Retinal pigment epithelial cell (primary cell): Measurements from ENCODE around the gene MEIS1.

Experiments used
- DNase-seq: peaks from one replicate; pipeline ENCODE4 v3.0.0-alpha.2; 2010; ENCODE audit warnings: low read depth
- H3K4me3 ChIP-seq: 2 replicates; pipeline ENCODE4 v1.5.1; 2011; ENCODE audit warnings: mild to moderate bottlenecking, low read length, control low read depth, moderate library complexity
- TF ChIP-seq, protein P1 (sequence below): conservative IDR thresholded peaks from 2 replicates; pipeline ENCODE4 v1.5.1; 2011; ENCODE audit warnings: low read depth, low read length, control low read depth, inconsistent platforms

Gene MEIS1

DNA sequence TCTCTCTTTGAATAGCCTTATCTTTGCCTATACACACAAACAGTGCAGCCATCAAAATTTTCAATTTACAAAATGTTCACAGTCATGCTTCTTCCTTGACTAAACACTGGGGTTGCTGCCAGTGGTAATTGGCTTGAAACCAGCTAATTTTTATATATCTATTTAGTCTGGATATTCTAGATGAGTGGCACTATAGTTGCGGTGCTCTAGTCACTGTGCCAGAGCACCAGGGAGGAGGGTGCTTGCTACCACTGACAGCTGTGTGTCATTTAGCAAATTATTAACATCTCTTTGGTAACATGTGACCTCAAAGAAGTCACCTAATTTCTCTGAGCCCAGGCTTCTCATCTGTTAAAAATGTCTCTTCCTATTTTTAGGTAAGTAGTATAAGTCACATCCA is 130.4 kb downstream of the MEIS1 start:
- DNase-seq = no peak
- H3K4me3 ChIP-seq = no peak overlapping the region
- TF ChIP-seq, protein P1, sequence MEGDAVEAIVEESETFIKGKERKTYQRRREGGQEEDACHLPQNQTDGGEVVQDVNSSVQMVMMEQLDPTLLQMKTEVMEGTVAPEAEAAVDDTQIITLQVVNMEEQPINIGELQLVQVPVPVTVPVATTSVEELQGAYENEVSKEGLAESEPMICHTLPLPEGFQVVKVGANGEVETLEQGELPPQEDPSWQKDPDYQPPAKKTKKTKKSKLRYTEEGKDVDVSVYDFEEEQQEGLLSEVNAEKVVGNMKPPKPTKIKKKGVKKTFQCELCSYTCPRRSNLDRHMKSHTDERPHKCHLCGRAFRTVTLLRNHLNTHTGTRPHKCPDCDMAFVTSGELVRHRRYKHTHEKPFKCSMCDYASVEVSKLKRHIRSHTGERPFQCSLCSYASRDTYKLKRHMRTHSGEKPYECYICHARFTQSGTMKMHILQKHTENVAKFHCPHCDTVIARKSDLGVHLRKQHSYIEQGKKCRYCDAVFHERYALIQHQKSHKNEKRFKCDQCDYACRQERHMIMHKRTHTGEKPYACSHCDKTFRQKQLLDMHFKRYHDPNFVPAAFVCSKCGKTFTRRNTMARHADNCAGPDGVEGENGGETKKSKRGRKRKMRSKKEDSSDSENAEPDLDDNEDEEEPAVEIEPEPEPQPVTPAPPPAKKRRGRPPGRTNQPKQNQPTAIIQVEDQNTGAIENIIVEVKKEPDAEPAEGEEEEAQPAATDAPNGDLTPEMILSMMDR = no peak

GRCh38 chr2:66566726-66567399 is 131.9 kb downstream of the MEIS1 start:
- TF ChIP-seq, protein P1 = no peak
- no peak for DNase-seq
- H3K4me3 ChIP-seq = no peak overlapping the region

DNA sequence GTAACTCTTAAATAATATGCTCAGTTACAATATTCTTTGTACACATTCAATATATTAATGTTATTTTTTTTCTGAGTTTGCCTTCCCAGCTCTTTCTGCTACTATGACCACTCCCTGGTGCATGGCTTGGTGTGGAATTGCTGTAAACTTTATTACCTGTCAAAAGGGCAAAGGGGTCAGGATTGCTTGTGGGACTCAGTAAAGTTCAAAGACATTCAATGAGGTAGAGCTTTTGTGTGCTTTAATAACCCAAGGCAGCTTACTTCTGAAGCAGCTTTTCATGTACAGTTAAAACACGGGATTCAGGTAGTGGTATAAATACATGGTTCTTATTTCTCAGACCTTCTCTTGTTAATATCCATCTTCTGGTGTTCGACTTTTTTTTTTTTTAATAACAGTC is 132.8 kb downstream of the MEIS1 start:
- DNase-seq = no peak
- TF ChIP-seq, protein P1 = no peak
- no peak overlapping the region for H3K4me3 ChIP-seq

GRCh38 chr2:66568650-66569300 is 133.8 kb downstream of the MEIS1 start:
- H3K4me3 ChIP-seq = no peak overlapping the region
- TF ChIP-seq, protein P1 = no peak
- DNase-seq = no peak

DNA sequence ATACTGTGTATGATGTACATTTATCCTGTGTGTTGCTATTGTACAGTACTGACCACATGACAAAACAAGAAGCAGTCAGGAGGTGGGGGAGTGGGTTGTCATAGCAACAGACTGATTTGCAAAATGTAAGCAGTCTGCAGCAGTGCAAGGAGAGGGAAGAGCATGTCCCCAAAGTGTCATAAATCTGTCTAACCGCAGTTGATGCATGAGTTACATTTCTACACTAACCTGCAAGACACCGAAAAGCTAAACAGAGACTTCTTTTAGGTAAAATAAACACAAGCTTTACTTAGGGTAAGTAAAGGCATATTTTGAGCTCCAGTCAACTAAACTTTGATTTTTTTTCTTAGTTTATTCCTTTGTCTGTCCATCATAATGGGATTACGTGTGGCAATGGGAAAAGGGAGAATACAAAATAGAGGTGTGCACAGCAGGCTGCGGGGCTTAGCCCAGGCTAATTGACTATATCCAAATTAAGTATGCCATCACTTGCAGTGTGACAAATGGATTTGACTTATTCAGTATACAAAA is 134.5 kb downstream of the MEIS1 start:
- DNase-seq = no peak
- TF ChIP-seq, protein P1 = no peak
- H3K4me3 ChIP-seq = no peak overlapping the region

DNA sequence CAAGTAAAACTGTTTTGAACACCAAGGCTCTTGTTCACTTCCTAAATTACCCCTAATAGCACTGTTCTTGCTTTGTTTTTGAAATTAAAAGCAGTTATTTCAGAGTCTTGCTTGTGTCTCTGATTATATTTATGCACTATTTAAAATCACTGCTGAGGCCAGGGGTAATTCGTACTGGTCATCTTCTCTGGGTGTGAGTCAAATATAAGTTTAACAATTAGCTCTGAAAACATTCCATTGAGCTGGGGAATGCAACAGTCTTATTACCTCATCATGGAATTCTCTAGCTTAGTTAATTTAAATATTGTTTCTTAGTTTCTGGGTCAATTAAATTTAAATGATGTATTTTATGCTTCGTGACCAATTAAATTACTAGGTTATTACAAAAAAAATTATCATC is 135.0 kb downstream of the MEIS1 start:
- H3K4me3 ChIP-seq = no peak overlapping the region
- TF ChIP-seq, protein P1 = no peak
- no peak for DNase-seq

GRCh38 chr2:66570471-66570870 is 135.5 kb downstream of the MEIS1 start:
- H3K4me3 ChIP-seq = no peak overlapping the region
- TF ChIP-seq, protein P1 = no peak
- DNase-seq = no peak
